H1 (cell line): ENCODE data around the gene TNFSF12. TPM values are rescaled to one million over a fixed set of nuclear protein-coding genes. Genes with fewer than 3 reads are reported as not detected.

Experiments
- SIX5 ChIP-seq: IDR thresholded peaks from 2 replicates; pipeline ENCODE4 v1.6.1; 2011; ENCODE audit warnings: mild to moderate bottlenecking, low read depth, low read length
- polyA plus RNA-seq, 7 experiments: library from polyadenylated mRNA; depleted of rRNA in 3 of 7; stranded (reverse) in 5 of 7; unstranded in 2 of 7; fragments of >200 nt in 5 of 7; fragments of 200-250 nt in 2 of 7; gene quantifications; 1 replicate in 5 of 7; 2 replicates in 1 of 7; 4 replicates in 1 of 7; pipeline versions ENCODE4 v1.2.1 to v1.2.3, GENCODE V29; 2011 to 2013; ENCODE audit warnings: missing spikeins in 2 of 7, mixed read lengths in 2 of 7
- total RNA-seq: library from RNA; stranded (reverse); fragmentation: NEBNext Ultra II Directional; extraction: Animal tissue kit (Norgen Biotek cat#: 25700); gene quantifications from 2 replicates; pipeline ENCODE4 v1.2.1, GENCODE V29; 2021

Gene TNFSF12
- total and polyA plus RNA-seq, 2 of the 8 experiments (the other 6 are each of a cell fraction or from before 2014, with no cell fraction given) = 7.2 to 9.6 TPM

GRCh38 chr17:7499161-7499560, 49.7 kb upstream of the TNFSF12 start (continued):
- TF ChIP-seq SIX5 = no peak
